HG02642 (cell line): ENCODE data around the gene FAM120A.

ENCODE experiments used
- ATAC-seq: cut with Tn5 transposase; IDR thresholded peaks from one replicate; pipeline ENCODE4 v1.9.1; 2021; ENCODE audit warnings: mild to moderate bottlenecking; ENCODE audit not compliant: unreplicated experiment, poor library complexity

The FAM120A gene

DNA sequence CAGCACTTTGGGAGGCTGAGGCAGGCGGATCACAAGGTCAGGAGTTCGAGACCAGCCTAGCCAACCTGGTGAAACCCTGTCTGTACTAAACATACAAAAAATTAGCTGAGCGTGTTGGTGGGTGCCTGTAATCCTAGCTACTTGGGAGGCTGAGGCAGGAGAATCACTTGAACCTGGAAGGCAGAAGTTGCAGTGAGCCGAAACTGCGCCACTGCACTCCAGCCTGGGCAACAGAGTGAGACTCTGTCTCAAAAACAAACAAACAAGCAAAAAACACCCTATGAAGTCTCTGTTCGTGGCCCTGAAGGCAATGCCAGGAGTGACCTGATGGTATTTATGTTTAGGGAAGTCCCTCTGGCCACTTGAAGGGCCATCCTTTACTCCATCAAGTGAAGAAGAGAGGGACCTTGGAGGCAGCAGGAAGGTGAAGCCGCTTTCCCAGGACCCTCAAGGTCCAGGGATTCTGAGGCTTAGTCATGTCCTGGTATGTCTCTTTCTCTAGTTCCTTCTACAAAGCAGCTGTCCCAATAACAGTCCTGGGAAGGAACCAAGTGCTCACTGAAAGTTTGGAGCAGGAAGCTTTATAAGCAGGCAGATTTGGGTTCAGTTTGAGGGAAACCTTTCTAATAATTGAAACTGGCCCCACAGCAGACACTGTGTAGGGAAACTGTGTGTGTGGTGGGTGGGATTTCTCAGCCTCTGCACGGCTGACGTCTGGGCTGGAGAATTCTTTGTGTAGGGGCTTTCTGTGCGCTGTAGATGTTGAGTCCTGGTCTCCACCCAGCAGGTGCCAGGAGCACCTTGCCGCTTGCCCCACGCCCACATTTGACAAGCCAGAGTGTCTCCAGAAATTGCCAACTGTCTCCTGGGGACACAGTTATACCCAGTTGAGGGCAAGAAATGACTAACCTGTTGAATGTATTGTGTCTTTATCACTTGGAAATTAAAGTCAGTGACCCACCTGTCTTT is 137.4 kb downstream of the FAM120A start:
- ATAC-seq = no peak

DNA sequence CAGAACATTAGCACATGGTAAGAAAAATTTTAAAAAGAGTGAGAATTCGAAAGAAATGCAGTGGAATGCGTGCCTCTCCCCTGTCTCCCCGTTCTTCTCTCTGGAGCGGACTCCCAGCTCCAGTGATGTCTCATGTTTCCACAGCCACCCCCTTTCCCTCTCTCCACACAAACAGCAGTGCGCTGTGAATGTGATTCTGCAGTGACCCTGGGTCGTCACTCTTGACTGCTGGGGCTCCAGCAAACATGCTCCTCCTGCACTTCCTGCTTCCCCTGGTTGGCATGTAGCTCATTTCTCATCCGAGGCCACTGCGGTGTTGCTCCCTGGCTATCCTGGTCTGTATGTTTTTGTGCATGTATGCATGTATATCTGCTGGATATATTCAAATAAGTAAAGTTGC is 138.2 kb downstream of the FAM120A start:
- ATAC-seq = no peak

DNA sequence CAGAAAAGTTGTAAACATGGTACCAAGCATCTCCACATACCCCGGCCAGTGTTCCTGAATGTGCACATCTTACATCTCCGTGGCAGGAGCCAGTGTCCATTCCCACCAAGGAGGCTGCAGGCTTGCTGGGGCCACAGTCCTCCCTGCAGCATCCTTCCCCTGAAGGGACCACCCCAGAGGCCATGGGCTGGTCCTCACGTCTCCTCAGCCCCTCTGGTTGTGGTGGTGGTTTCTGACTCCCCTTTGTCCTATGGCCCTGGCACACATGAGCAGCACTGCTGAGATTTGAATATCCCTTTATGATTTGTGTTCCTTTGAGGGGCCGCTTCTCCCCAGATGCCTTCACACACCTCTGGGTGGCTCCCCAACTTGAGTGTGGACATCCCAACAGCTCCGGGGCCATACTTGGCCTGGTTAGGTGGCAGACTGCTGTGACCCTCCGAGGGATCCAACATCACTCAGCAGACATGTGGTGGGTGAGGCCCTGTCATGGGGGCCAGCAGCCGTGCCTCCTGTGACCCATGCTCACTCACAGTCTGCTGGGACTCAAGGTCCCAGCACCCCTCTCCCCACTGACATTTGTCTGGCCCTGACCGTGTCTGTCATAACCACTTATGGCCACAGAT is 139.2 kb downstream of the FAM120A start:
- ATAC-seq = no peak

DNA sequence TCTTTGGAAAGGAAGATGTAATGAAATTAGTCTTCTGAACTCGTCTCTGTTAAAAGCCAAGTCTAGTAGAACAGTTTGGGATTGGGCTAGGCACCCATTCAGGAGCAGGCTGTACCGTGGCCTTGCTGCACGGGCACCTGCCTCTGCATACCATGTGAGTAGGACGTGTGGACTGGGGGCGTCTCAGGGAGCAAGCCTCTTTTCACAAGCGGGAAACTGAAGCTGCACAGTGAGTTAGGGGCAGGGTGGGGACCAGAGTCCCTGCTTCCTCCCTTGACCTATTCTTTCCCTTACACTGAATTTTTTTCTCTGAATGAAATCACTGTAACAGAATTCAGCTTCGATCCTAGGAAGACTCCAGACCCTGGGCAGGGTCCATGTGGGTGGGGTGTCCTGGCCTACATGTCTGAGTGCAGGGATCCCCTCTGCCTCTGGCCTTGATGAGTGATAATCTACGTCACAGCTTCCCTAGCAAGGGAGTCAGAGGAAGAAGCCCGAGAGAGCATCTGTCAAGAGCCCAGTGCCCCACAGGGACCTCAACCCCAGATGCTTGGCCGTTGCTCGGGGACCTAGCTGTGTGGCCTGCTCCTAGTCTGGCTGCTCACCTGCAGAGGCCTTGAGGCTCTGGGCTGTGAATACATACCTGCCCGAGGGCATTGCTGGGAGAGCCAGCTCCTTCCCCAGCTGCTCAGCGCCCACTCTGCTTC is 140.0 kb downstream of the FAM120A start:
- ATAC-seq = no peak

DNA sequence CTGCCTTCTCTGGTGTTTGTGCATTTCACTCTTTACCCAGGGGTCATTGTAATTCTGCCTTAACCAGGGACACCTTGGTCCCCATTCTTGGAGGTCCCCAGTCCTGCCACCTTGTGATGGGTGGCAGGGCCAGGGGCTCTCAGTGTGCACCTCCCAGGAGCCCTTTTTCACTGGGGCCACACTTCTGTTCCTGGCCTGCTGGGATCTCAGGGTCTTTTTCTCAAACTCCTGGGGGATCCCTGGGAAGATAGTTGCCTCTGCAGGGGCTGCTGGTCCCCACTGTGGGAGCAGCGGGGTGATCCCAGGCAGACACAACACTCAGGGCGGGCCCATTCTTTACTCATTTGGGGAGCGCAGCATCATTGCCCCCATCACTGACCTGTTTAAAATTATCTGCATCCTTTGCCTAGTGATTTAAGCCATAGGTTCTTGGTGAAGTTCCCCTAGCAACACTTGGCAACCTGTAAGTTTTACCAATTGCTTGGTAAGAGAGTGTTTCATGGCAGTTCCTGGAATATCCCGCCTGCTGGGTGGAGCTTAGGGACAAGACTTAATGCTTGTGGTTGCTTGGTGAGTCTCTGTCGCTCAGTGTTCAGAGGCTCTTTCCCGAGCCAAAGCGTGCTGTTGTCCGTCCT is 140.6 kb downstream of the FAM120A start:
- no peak for ATAC-seq

DNA sequence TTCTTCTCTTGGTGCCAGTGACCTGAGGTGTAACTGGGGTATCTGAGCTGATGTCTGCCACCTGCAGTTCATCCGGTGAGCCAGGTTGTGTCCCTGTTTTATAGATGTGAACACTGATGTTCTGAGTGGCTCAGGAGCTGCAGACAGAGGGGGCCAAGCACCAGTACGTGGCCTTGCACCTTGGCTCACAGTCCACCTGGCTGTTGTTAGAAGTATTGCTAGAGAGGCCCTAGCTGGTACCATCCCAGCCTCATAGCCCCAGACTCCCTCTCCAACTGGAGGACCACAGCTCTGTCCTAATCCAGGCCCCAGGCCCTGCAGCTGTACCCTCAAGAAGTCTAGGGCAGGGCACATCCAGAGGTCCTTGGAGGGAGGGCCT is 141.1 kb downstream of the FAM120A start:
- ATAC-seq = no peak

DNA sequence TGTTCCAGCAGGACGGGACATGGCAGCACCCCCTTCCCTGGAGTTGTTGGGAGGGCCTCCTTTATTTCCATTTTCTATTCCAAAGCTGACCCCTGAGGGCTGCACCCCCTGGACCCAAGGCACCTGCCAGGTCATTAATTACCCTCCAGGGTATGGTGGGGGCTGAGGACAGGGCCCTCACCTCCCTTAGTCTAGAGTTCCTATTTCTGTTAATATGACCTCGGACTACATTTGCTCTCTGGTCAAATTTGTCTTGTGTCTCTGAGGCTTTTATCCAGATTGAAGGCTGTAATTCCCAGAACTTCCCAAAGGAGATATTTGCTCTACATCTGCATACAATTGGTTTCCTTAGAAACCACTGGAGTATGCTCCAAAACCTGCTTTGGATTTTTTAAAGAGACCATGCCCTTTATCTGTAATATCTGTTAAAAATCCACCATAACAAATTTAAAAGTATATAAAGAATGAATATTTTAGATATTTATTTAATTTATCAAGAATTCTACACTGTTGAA is 141.7 kb downstream of the FAM120A start:
- ATAC-seq = no peak

DNA sequence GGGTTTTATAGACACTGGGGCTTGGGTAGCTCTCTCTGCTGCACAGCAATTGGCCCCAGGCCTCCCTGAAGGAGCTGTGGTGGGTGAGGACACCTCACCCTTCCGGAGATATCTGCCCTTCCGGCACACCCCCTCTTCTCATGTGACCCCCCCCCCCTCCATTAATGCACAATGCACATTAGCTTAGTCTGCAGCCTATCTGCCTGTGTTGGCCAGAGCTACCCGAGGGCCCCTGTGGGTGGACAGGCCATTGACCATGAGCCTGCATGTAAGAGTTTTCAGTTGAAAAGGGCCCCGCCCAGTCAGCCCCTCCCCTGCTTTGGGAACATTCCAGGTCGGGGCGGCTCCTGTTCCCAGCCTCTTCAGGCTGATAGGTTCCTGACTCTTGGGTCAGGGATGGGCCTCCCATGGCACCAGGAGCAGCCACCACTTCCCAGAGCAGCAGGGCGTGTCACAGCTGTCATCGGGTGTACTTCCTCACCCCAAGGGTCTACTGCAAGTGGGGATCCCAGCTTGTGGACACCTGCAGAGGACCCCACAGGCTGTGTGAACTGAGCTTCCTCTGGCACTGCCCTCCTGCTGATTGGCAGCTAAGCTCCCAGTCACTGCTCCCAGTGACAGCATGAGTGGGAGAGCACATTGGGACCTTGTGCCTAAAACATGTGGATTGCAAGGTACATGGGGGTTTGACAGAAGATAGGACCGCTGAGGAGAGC is 142.7 kb downstream of the FAM120A start:
- no peak for ATAC-seq

DNA sequence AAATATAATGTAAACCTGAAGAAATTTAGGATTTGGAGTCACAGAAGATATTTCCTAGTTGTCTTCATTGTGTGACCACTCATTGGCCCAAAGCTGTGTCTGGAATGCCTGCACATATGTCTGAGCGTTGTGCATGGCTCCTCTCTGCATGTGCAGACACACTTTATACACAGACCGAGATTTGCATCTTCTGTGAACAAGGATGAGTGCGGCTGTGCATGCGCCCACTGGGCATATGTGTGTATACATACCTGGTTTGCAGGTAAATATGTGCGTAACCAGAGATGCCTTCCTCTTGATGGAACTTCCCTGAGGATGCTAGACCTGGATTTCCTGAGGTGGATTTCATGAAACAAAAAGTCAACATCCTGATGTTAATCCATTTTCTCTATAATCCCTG is 144.0 kb downstream of the FAM120A start:
- ATAC-seq = no peak

DNA sequence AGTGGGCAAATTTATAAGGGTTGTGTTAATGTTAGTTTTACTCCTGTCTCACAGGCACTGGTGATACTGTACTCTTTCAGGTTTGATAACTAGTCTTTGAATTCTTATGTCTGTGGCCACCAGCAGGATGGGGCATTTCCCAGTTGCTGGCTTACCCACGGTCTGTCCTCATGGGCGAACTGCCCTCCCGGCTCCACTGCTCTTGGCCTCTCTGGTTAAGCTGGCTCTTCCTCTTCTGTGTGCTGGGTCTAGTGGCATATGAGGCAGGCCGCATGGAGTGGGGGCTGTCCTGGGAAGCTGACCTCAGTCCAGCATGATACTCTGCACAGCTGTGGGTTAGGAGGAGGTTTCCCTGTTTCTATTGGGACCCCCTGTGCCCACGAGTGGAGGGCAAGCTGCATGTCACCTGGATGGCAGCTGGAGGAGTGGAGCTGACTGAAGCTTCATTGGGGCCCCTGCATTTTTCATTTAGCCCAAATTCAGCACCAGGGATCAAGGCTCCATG is 144.4 kb downstream of the FAM120A start:
- ATAC-seq = no peak

DNA sequence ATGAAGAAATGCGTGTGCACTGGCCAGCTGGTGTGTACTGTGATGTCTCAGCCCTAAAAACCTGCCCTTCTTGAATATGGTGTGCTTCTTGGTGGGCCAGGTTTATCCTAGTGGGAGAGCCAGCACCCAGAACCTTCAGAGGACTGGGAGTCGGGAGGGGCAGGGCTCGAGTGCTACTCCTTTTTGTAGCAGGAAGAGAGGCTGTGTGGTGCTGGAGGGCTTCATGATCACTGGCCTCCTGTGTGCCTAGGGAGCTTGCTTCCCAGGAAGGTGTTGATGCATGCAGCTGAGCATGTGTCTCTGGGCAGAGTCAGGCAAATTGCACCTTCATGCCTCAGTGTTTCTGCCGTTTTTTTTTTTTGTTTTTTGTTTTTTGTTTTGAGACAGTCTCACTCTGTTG is 144.9 kb downstream of the FAM120A start:
- ATAC-seq = no peak

DNA sequence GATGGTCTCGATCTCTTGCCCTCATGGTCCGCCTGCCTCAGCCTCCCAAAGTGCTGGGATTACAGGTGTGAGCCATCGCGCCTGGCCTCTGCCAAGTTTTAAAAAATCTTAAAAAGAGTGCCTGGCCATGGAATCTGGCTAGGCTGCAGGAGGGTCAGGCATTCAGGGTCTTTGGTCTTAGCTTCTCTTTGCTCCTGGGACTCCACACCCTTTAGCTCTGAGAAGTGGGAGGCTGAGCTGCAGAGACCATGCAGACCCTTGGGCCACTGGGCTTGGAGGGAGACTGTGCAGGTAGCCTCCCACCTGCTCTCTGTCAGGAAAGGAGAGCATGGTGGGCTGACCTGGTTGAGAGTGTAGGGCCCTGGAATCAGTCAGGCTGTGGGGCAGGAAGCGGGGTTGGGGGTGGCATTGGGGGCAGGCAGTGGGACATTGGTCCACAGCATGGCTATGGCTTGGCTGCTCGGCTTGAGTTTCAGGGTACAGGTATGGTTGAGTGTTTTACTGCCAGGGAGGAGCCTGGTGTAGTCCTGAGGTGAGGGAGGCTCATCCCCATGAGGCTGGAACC is 145.7 kb downstream of the FAM120A start:
- no peak for ATAC-seq

DNA sequence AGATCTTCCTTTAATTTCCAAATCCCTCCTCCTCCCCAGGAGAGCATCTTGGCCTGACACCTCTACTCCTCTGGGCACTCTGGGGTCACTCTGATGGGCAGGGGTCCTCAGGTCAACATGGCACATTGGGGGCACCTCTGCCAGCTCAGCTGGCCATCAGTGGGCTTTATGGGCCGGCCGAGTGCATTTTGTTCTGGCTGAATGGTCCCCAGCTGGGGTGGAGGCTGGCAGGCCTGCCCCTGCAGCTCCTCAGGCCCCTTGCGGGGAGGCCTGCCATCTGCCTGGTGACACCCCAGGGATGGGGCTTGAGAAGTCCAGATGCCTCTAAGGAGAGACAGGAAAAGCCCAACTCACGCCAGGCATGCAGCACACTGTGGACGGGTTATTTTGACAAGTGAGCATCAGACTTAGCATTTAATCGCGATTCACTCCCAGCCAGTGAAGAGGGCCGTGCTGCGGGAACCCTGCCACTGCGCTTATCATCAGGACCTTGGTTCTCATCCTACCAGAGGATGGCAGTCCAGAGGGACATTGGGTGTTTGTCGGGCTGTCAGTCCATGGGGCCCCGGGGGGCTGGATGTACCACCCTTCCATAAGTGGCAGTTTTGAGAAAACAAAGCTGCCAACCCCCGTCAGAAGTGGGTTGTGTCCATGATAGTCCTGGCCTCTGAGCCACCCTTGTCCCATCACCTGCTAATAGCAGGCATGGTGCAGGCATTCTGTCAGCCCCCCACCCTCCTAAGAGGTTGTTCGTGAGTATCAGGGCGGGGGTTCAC is 146.6 kb downstream of the FAM120A start:
- ATAC-seq = no peak

DNA sequence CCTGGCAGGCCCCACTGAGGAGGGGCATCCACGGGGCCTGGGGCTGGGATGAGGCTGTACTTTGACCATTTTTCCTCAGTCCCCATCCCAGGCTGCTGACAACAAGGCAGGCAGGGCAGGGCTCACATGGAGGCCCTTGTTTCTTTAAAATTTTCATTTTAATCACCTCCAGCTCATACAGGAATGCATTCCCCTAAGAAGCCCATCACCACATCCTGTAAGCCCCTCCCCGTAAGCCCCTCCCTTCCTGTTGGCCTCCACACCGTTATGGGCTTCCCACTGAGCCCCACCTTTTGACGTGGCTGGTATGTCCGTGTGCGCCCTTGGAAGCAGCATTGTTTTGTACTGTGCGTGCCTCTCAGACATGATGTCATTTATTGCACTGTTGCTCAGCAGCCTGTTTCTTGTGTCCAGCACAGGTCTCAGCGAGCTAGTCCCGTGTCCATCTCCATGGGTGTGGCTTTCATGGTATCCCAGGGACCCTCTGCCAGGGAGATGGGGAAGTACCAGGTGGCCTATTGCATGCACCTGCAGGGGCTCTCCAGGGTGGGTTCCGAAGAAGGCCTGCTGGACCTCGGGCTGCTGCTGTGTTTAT is 147.3 kb downstream of the FAM120A start:
- ATAC-seq = no peak

DNA sequence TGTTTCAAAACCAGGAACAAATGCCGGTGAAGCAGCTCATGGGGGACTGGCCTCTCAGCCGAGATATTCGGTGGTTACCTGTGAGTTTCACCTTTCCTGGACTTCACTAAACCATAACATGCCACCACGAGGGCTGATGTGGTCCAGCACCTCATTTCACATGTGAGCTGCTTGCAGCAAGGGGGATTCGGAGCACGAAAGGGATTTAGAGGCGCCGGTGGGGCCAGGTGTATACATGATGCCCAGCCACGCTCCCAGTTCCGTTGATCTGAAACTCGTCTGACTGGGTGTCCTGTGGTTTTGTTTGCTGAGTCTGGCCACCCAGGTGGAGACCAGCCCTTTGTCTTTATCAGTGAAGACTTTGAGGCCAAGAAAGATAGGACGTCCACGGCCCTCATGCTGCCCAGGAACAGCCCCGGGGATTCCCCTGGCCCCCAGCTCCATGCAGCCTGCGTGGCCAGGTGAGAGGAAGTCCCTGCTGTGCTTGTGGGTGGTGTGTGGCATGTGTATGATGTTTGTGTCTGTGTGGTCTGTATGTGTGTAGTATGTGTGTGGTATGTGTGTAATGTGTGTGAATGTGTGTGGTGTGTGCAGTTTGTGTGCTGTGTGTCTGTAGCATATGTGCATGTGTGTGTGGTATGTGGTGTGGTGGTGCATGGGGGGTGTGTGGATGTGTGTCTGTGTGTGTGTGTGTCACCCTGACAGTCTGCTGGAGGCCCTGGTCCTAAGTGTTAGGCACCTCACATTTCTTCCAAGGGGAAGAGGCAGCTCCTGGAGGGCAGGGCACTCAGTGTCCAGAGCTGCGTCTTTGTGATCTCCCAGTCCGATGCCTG is 148.3 kb downstream of the FAM120A start:
- no peak for ATAC-seq

DNA sequence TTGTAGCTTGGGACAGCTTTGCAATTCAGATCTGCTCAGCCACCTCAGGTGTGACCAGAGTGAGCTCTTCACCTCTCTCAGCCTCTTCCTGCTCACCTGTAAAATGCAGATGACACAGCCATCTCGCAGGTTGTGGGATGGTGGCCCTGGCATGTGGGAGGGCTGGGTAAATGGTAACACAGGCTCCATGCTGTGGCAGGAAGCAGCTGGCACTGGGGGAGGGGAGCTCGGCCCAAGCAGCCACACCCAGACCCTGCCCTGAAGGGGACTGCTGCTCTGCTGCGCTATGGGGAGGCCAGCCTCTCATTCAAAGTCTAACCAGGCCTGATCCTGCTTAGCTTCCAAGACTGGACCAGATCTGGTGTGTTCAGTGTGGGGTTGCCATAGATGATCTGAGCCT is 149.0 kb downstream of the FAM120A start:
- ATAC-seq = no peak

DNA sequence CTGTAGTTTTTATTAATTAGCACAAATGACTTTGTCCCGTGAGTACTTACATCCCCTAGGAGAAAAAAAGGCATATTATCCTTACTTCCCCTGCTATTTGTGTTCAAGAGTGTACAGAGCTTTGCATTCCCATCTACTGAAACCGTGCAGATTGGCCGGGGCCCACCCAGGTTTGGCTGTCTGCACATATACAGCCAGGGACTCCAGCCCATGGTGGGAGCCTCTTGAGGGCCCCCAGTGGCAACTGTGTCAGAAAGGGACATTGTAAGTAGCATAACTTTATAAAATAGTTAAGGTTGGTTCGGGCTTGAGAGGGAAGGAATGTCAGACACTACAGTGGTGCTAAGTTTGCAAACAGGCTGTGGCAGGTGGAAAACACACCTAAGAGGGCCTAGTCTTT is 149.6 kb downstream of the FAM120A start:
- no peak for ATAC-seq
